Stimulated activated CD8-positive, alpha-beta memory T cell treated with anti-CD3 and anti-CD28 coated beads, Interleukin-12 subunit alpha, Interleukin-12 subunit beta, amount 100 ng/mL, for 24 hours (primary cell): ENCODE measurements around the gene CREG2.

Experiments used
- DNase-seq: peaks from one replicate; pipeline ENCODE4 v3.0.0-alpha.2; 2020; ENCODE audit errors: extremely low read depth

Gene CREG2

DNA sequence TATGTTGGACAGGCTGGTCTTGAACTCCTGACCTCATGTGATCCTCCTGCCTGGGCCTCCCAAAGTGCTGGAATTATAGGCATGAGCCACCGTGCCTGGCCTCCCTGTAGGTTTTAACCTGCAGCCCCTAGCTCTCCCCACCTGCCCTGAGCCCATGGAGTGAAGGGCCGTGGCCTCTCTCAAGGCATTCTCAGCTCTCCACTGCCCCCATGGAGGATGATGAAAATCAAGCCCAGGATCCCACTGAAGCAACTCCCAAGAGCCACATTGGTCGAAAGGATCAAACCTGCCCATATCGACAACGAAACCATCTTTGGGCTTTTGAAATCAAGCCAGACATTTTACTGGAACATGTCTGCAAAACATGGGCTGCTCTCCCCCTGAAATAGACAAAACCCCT, 22.4 kb upstream of the CREG2 start:
- DNase-seq = no peak

DNA sequence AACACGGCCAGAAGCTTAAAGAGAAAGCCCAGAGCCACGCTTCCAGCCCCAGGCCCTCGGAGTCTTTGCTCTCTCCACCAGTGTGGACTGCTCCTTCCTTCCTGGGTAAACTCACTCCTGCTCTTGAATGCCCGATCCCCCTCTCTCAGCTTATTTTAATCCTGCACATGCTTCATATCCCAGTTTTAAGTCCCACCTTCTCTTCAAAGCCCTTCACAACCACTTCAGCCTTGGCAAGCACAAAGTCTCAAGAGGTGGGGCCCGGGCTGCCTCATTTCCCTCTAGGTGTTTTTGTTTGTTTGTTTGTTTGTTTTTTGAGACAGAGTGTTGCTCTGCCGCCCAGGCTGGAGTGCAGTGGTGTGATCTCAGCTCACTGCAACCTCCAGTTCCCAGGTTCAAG, 21.6 kb upstream of the CREG2 start:
- no peak for DNase-seq

DNA sequence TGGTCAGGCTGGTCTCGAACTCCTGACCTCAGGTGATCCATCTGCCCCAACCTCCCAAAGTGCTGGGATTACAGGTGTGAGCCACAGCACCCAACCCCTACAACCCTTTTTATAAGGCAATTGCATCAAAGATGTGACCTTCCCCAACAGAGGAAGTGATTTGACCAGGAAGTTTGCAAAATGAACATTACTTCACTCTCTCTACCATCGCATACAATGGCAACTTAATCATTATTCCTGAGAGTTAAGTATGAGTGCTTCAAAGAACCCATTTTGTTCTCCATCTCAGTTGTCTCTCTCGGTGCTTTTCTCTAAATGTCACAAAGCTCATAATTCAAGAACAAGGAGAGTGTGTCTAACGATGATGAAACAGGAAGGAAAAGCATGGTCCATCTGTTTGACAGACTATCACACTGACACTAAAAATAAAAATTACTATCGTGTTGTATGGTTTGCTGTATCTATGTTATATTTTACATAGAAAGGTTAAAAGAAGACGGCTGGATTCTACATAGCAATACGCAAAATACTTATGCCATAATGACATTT, 18.1 kb upstream of the CREG2 start:
- DNase-seq = no peak

DNA sequence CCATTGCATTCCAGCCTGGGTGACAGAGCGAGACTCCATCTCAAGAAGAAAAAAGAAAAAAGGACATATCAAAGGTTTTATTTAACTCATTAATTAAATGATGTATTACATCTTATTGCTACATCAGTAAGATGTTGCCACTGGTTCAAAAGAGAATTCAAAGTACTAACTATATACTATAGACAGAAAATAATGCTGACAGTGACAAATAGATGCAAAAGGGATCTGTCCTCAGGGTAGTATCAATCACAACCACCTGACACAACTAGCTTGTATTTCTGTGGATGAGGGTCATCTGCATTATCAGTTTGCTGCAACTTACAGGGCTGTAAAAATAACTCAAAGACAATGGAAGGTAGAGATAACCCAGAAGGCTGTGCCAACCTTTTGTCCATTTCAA, 16.4 kb upstream of the CREG2 start:
- no peak for DNase-seq

DNA sequence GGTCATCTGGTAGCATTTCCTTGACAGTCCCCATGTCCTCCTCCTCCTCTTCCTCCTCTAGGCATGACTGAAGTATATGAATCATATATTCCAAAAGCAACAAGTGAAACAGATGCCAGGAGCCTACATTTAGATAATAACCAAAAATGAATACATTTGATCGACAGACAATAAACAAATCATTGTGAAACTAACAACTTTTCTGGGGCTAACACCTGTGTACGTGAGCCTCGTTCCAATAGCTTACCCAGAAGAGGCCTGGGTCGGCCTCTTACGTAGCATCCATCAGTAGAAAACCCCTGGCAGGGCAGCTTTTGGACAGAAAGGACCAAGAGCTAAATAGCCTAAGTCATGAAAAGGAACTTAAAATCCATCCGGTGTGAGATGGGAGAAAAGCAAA, 15.3 kb upstream of the CREG2 start:
- no peak for DNase-seq

DNA sequence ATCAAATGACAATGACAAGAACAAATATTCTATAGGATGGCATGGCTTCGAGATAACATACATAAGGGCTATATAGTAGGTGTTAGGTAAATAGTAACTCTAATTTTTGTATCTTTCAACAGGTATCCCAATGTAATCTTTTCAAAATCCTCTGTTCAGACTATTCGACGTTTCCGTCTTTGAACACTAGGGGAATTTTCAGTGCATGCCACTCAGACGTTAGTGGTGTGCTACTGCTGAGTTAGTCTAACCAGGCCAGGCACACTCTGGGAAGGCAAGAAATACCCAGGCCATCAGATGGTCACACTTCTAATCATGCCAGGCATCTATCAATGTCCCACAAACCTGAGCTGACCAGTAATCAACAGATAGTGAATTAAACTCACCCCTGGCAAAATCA, 14.6 kb upstream of the CREG2 start:
- DNase-seq = no peak

DNA sequence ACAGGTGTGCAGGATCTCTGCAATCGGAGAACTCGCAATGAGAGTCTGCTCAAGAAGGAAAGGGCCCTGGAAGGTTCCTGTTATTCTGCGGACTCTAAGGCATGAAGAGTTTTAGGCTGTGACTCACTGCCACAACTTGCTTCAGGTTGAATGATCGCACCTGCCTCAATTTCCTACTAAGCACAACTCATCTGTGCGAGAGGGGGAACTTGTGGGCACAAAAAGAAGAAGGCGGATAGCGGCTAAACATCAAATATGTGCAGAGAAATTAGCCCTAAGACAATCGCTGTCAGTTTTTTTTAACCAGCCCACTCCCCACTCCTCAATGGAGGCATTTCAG, 14.0 kb upstream of the CREG2 start:
- no peak for DNase-seq

DNA sequence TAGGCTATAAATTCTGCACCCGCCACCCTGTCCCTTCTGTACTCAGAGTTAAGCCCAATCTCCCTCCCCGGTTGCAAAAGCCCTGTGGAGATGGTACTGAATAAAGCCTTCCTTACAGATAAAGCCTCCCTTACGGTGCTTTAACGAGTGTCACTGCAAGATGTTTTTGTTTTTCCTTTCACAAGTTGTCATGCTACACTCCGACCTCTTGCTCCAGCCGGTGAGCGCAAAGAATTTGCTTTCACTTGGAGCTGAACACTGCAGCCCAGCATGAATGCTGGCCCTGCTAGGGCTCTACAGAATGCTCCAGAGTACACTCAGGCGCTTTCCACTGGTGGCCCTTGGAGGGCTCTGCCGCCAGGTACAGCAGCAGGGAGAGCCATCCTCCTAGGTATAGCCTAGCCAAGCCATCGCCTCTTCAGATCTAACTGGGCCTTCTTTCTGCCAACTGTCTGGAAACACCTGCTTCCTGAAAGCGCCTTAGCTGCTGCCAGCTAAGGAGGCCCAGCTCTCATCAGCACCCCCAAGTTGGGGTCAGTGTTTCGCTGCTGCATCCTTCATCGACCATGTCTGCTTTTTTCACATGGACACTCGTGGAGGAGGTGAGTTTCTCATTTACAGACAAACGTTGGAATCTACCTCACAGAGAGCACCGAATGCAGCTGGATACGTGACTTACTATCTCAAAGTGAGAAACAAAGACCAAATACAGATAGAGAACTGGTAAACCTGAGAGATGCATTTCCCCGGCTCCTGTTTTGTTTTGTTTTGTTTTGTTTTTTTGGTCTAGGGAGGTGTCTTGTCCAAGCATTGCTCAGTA, 13.4 kb upstream of the CREG2 start:
- DNase-seq = no peak

DNA sequence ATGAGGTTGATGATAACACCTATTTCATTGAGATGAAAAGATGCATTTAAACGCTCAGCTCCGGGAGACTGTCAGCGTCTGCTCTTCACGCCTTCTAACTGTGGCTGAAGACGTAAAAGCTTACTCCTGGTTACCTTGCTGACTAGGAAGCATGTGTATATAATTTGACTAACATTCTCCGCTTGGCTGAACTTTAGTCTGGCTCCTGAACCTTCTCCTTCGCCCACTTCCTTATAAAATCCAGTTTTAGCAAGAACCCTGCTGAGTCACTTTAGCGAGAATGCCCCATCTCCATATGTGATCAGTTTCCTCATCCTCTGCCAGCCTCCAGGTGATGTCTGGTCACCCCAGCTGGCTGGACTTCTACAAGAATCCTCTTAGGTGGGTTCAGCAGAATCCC, 12.7 kb upstream of the CREG2 start:
- DNase-seq = no peak

DNA sequence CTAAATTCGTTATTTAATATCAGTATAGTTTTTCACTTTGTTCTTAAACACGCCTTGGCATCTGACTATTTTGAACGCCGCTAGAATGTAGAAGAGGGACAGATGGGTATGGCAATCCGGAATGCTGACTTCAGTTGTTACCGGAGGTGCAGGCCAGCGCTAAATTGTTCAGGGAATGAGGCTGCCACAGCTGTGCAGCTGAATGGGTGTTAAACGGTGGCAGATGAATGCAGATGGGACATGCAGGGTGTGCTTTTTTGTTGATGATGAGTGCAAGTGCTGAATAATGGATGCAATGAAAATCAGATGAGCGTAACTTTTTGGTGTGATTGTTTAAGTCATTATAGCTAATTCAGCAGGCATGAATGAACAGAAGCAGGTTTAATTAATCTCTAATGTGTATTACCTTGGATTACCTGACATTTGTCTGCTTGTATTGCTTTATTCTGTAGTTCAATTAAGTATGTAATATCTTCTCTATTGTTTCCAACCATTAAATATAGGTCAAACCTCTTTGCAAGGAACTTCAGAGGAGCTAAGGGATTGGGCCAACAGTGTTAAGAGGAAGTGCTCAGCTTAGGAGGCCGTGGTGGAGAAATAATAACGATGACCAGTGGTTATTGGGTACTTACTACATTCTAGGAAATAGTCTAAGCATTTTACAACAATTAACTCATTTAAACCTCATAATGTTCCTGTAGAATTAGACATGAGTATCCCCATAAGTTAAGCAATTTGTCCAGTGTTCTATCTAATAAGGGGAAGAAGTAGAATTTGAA, 11.9 kb upstream of the CREG2 start:
- DNase-seq = no peak

DNA sequence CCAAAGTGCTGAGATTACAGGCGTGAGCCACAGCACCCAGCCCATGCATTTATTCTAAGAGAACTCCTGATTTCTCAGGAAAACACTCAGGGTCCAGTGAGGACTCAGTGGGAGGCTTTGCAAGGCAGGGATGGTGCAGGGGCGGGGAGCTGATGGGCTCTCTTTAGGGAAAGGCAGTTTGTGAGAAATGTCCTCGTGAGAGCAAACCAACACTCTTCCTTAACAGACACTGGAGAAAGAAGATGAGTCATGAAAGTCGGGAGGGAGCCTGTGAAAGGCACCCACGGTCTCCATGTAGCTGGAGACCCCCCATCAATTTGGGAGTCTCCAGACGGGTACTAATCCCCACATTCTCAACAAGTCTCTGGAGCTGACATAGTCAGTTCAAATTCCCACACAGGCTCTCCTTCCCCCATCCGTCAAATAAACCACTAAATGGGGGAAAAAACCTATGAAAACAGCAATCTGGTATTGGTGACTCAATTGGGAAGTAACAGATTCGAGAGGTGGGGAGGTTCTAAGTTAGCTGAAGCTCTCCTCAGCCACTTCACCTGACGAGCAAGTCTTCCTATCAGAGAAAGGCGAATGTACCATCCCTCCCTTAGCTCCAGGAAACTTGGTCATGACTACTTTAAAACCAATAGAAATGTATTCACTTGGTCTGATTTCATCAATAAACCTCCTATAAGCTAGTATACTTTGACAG, 11.0 kb upstream of the CREG2 start:
- no peak for DNase-seq

DNA sequence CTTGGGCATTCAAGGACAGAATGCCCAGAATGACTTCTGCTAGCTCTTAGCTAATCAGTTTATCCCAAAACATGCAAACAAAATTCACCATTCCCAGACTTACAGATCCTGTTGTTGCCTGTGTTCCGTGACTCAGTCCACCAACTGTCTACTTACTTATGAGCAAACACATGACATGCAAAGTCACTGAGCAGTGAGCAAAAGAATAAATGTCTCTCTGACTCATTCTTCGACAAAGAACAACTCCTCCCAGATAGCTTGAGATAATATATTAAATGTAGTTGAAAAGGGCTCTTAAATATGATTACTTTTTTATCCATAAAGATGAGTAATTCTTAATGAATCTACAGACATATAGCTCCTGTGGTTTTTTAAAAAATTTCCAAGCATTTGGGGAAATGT, 9.0 kb upstream of the CREG2 start:
- DNase-seq = no peak

DNA sequence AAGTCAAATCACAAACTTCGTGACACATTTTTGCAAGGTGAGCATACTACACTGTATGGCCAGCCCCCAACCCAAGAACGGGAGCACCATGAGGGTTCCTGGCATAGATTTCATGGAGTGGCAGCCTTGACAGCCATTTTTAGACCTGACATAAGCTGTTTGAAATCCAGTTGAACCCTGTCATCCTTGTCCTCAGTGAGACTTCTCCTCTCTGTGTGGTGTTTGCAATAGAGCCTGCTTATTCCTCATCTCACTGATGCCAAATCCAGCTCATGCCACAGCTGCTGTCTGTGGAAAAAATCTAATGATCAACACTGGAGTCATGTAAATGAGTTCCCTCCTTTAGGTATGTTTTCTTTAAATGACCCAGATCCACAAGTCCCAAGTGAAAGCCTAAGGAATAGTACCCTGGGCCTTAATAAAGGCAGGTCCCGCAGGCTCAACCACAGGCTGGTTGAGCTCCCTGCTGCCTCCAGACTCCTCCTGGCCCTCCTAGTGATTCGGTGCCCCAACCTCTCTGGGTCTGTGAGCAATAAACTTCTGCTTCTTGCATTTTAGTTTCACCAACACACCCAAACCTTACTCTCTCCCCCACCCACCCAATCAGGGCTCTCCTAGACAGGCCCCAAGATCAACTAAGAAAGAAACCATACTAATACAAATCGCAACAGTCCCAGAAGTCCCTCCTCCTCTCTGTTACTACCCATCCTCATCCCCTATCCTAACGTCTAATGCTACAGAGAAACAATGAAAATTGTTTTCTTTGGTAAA, 8.4 kb upstream of the CREG2 start:
- DNase-seq = no peak

DNA sequence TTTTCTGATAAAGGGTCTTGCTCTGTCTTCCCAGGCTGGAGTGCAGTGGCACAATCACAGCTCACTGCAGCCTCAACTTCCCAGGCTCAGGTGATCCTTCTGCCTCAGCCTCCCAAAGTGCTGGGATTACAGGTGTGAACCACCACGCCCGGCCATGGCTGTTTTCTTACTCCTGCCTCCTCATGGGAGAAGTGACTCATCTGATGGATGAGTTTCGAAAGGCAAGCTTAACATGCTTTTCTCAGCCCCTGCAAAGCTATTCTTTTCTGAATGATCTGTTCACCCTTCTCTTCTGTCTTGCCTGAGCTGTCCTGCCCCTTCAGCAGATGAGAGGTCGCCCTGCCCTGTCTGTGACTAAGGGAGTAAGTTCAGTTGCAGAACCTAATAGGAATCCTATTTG, 929 bp upstream of the CREG2 start:
- no peak for DNase-seq

DNA sequence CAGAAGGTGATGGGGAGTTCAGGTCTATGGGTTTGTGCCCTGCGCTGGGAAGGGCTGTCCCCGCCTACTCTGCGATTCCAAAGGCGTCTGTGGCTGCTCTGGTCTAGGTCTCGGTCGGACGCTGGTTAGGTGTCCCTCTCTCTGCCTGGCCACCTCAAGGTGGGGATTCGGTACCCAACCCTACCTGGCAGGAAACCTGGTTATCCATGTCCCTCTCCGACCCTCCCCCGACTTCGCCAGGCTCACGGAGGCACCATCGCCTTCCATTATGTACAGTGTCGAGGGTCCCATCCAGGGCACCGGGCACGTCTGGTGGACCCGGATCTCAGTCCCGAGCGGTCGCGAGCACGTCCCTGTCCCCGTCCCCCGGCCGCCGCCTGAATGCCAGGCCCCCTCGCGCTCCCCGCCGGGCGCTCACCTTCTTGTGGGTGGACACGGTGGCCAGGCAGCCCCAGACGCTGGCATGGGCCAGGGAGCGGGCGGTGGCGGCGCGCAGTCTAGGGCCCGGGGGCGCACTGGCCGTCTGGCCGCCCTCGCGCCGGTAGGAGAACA, 628 bp downstream of the CREG2 start:
- DNase-seq = no peak

DNA sequence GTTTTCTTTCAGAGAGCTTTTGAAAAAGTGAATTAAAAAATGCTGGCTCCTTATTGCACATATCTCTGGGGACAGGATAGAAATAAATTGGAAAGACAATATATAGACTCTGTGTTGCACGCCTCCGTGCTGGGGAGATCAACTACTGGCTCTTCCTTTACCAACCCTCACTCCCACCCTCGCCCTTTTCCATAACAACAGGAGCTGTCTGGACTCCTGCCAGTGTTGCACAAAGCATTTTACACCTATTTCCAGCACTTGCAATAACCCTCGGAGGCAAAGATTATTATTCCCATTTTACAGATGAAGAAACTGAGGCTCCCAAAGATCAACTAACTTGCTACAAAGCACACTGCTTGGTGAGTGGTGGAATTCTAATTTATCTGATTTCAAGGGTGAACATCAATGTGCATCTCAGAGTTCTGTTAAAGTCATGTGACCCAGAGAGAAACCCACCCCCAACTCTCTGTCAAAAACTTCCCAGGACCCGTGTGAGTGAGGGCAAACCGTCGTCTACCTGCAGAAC, 4.2 kb downstream of the CREG2 start:
- DNase-seq = no peak

DNA sequence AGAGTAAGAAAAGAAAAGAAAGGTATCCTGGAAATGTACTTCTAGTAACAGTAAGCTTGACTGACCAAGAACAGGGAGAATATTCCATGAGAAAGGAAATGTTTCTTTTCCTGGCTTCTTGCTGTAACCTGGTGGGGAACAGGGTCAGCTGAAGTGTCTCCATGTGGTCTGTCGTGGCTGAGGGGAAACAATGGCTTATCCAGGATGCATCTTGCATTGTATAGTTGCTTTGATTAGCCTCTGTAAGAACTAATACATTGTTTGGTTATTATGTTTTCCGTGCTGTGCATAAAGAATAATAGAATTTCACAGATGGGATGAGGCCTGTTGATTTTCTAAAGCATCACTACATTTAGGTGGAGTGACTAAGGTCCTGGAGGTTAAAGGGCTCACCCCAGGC, 4.9 kb downstream of the CREG2 start:
- no peak for DNase-seq

DNA sequence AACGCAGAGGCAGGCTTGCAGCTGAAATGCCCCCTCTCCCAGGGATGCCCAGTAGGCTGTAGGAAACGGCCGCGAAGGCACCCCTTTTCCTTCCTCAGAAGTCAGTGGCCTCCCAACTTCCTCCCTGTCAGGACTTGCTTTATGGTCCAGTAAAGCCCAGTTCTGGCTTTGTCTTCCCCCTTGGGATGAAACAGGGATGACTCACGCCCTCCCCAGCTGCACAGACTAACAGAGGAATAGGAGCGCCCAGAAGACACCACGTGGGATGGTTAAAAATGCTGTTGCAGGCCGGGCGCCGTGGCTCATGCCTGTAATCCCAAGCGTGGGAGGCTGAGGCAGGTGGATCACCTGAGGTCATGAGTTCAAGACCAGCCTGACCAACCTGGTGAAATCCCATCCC, 6.9 kb downstream of the CREG2 start:
- DNase-seq = no peak

DNA sequence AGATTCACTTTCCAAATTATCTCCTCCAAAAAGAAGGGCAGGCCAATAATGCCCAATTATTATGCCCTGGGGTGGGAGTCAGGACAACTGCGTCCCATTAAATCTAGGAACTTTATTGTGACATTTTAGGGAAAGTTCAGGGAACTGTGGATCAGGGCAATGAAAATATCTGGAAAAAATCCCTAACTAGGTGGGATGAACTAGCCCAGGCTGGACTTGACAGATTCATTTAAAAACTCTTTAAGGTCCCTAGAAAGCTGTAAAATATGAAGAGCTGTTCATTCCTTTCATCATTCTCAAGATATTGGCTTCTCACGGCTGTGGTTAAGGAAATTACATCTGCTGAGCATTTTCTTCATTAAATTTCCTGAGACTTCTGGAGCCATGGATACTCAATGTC, 8.2 kb downstream of the CREG2 start:
- no peak for DNase-seq

DNA sequence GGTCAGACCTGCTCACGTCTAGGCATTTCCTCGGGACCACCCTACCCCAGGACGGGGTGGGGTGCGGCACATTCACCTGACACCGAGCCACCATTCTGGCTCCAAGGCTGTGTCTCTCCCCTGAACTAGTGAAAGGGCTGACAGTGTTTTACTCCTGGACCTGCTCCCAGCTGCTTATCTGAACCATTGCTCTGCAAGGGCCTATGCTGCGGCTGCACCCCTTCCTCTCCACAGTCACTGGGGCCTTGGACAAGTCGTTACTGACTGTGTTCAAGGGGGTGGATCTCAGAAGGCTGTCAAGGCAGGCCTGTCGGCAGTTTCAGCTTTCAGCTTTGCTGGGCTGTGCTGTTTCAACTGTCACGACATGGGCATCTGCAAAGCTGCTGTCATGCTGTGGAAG, 11.7 kb downstream of the CREG2 start:
- no peak for DNase-seq

DNA sequence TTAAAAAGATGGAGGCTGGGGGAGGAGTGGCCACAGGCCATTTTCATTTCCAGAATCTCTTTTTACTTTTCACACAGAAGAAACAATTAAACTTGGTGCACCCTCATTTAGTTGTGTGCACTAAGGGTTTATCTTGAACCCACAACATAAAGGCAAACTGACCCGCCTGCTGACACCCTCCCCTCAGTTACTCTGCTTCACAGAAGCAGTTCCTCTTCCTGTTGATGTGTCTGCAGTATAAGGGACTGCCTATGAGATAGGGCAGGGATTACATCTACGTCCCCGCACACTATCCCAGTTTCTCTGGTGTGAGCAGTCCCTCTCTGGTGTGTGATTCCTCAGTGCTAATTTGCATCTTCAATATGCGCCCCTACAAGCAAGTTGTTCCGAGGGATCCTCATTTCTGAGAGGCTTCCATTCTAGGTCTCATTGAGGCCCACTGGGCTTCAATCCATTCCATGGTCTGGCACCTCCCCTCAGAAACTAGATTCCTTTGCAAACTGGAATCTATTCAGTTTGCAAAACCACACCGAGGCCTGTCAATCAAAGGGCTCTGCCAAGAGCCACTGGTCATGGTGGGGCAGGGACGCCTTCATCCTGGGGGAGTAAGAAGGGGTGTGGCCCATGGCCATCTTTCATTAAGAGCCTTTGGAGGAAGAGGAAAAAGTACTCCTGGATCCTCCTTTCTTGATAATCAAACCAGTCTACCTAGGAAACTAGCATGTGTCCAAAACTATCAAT, 12.3 kb downstream of the CREG2 start:
- no peak for DNase-seq
